K562 (cell line): ENCODE measurements around the gene TMEM144. TPM values are rescaled to one million over a fixed set of nuclear protein-coding genes. Genes with fewer than 3 reads are reported as not detected.

Experiments
- ATAC-seq: fragments of 200-7000 bp; cut with Tn5 transposase; 3 replicates; pipeline ENCODE4 v1.9.1; 2020; ENCODE audit warnings: moderate library complexity
- BruUV-seq: library from RNA; stranded (reverse); fragments of 400-500 nt; replicated peaks from 2 replicates; lab custom pipeline; 2021; lab: Mats Ljungman, UMichigan
- CTCF ChIA-PET: fragments of 300-600 bp; formaldehyde crosslinking; extraction: SDS; loops from one replicate; lab custom pipeline; 2021; ENCODE audit warnings: low intra/inter-chr PET ratio; lab: Yijun Ruan, JAX
- POLR2A ChIA-PET: fragments of 300-600, 350-650 bp; sonication (Branson Sonifier 250); formaldehyde crosslinking; extraction: SDS; loops from one replicate; lab custom pipeline; 2021; ENCODE audit warnings: antibody characterized with exemption, inconsistent platforms; lab: Yijun Ruan, JAX
- DNase-seq, 4 experiments: peaks; one replicate each; pipeline versions ENCODE4 v3.0.0 to v3.0.0-alpha.2; 2011 to 2018; ENCODE audit warnings: low spot score in 3 of 4, mixed read lengths in 3 of 4; ENCODE audit errors: extremely low read depth in 1 of 4
- FAIRE-seq: peaks from 2 replicates; lab custom pipeline; 2011; peaks lifted over from hg19 to GRCh38; lab: Jason Lieb, UNC
- H2AFZ ChIP-seq: 2 replicates; pipeline ENCODE4 v1.6.0; 2011; ENCODE audit warnings: low read depth, low read length, control low read depth, inconsistent platforms
- H3K27ac ChIP-seq: fragments of 200-600 bp; 3 replicates; pipeline ENCODE4 v1.8.0; 2011; ENCODE audit warnings: low read depth, mild to moderate bottlenecking, control low read depth, inconsistent platforms, low read length, moderate library complexity, mixed read lengths; ENCODE audit errors: extremely low read depth
- H3K27me3 ChIP-seq, 2 experiments: fragments of 300-600 bp in 1 of 2; 2 replicates in 1 of 2; 3 replicates in 1 of 2; pipeline versions ENCODE4 v1.6.0 to v1.8.0; 2011; ENCODE audit warnings: inconsistent platforms in 2 of 2, low read length in 2 of 2, mild to moderate bottlenecking in 1 of 2, mixed read lengths in 1 of 2, moderate library complexity in 1 of 2; ENCODE audit not compliant: control insufficient read depth in 2 of 2, insufficient read depth in 2 of 2
- H3K36me3 ChIP-seq: fragments of 300-600 bp; 3 replicates; pipeline ENCODE4 v1.8.0; 2011; ENCODE audit warnings: mild to moderate bottlenecking, low read length, inconsistent platforms; ENCODE audit not compliant: control insufficient read depth, insufficient read depth
- H3K4me1 ChIP-seq, 2 experiments: fragments of 200-600 bp in 1 of 2; replicated peaks in 1 of 2; 2 replicates in 1 of 2; 3 replicates in 1 of 2; pipeline versions ENCODE4 v1.5.1 to v1.8.0; 2011; ENCODE audit warnings: inconsistent platforms in 2 of 2, low read length in 2 of 2, mild to moderate bottlenecking in 1 of 2, mixed read lengths in 1 of 2, moderate library complexity in 1 of 2; ENCODE audit not compliant: control insufficient read depth in 2 of 2, insufficient read depth in 2 of 2
- H3K4me2 ChIP-seq: 2 replicates; pipeline ENCODE4 v1.6.1; 2011; ENCODE audit warnings: low read length, control low read depth, inconsistent platforms, mixed read lengths; ENCODE audit not compliant: insufficient read depth
- H3K4me3 ChIP-seq: fragments of 200-600 bp; sonication (generic), shearing (Covaris generic); 2 replicates; pipeline ENCODE4 v1.5.1; 2016; ENCODE audit warnings: control low read depth, inconsistent platforms
- H3K79me2 ChIP-seq: fragments of 200-600 bp; 3 replicates; pipeline ENCODE4 v1.8.0; 2011; ENCODE audit warnings: low read length, inconsistent platforms; ENCODE audit not compliant: control insufficient read depth, insufficient read depth
- H3K9ac ChIP-seq, 2 experiments: 2 replicates each; pipeline versions ENCODE4 v1.6.0 to v1.6.1; 2011; ENCODE audit warnings: low read depth in 2 of 2, low read length in 2 of 2, control low read depth in 1 of 2, inconsistent platforms in 1 of 2, mild to moderate bottlenecking in 1 of 2, mixed read lengths in 1 of 2; ENCODE audit not compliant: insufficient read depth in 1 of 2
- H3K9me1 ChIP-seq: one replicate; pipeline ENCODE4 v1.6.0; 2011; ENCODE audit warnings: inconsistent platforms, mild to moderate bottlenecking, low read length, moderate library complexity; ENCODE audit not compliant: control insufficient read depth, insufficient read depth
- H3K9me3 ChIP-seq: replicated peaks from 2 replicates; pipeline ENCODE4 v1.5.1; 2011; ENCODE audit warnings: low read depth, low read length, inconsistent platforms; ENCODE audit not compliant: control insufficient read depth, insufficient read depth
- H4K20me1 ChIP-seq: replicated peaks from 2 replicates; pipeline ENCODE4 v1.6.1; 2011; ENCODE audit warnings: low read length, inconsistent platforms, mixed read lengths; ENCODE audit not compliant: control insufficient read depth, insufficient read depth
- BCOR ChIP-seq: fragments of 450-650 bp; IDR thresholded peaks from 2 replicates; pipeline ENCODE4 v1.6.1; 2016
- CAMTA2 ChIP-seq: fragments of 250-450 bp; sonication (Bioruptor Pico); conservative IDR thresholded peaks from 2 replicates; pipeline ENCODE4 v1.5.1; 2022
- CHD2 ChIP-seq: IDR thresholded peaks from 2 replicates; pipeline ENCODE4 v1.6.1; 2011; ENCODE audit warnings: low read depth, low read length
- CHD4 ChIP-seq: fragments of 200-600 bp; sonication (generic); IDR thresholded peaks from 3 replicates; pipeline ENCODE4 v1.6.1; 2012; ENCODE audit warnings: low read depth, mild to moderate bottlenecking, mixed read lengths, low read length, inconsistent platforms; ENCODE audit not compliant: insufficient read depth, insufficient replicate concordance, poor library complexity, severe bottlenecking
- HDAC8 ChIP-seq: fragments of 450-650 bp; IDR thresholded peaks from 2 replicates; pipeline ENCODE4 v1.6.1; 2016; ENCODE audit warnings: mild to moderate bottlenecking, missing genetic modification characterization, moderate library complexity, missing compliant biosample characterization
- HOXB6 ChIP-seq: fragments of 250-450 bp; sonication (Bioruptor Pico); IDR thresholded peaks from 2 replicates; pipeline ENCODE4 v1.5.1; 2022; ENCODE audit warnings: mild to moderate bottlenecking, borderline replicate concordance
- LEF1 ChIP-seq: fragments of 450-650 bp; IDR thresholded peaks from 2 replicates; pipeline ENCODE4 v1.6.1; 2016; ENCODE audit warnings: mild to moderate bottlenecking
- MYC ChIP-seq, 2 experiments: fragments of 250-450 bp in 1 of 2; sonication (Bioruptor Pico) in 1 of 2; IDR thresholded peaks; 2 replicates each; pipeline versions ENCODE4 v1.5.1 to v1.6.1; 2012 to 2021; ENCODE audit warnings: low read depth in 2 of 2, borderline replicate concordance in 1 of 2, improper control_type of control experiment in 1 of 2, low read length in 1 of 2, mild to moderate bottlenecking in 1 of 2, moderate library complexity in 1 of 2
- NUFIP1 ChIP-seq: fragments of 450-650 bp; IDR thresholded peaks from 2 replicates; pipeline ENCODE4 v1.6.1; 2018; ENCODE audit not compliant: partially characterized antibody
- ZNF668 ChIP-seq: fragments of 250-450 bp; sonication (Bioruptor Pico); IDR thresholded peaks from 2 replicates; pipeline ENCODE4 v1.8.0; 2022; ENCODE audit warnings: mild to moderate bottlenecking, inconsistent platforms
- WGBS: fragments of 100-300 bp; shearing (Covaris generic); methylation state at CpG from one replicate; pipeline ENCODE4 v1.1.6; 2016; ENCODE audit warnings: low coverage, mixed read lengths; ENCODE audit not compliant: insufficient coverage; ENCODE audit errors: missing lambda C conversion rate; 5-methylcytosine and 5-hydroxymethylcytosine counted together
- in situ Hi-C: fragments of 300-500 bp; cut with MboI; formaldehyde crosslinking; loops from 4 replicates; pipeline ENCODE4 v1.15.0; 2018; ENCODE audit warnings: inconsistent platforms, mixed read lengths
- intact Hi-C: fragments of 100-400 bp; cut with micrococcal nuclease; formaldehyde crosslinking; loops from 2 replicates; pipeline ENCODE4 v1.14.2; 2022
- polyA plus RNA-seq, 8 experiments: library from polyadenylated mRNA; depleted of rRNA in 4 of 8; stranded (reverse) in 5 of 8; unstranded in 3 of 8; fragments of >200 nt; fragmentation: Nextera tagmentation in 2 of 8; fragmentation: Illumina TruSeq in 1 of 8; extraction: Ambion mirVana in 2 of 8; extraction: Trizol in 1 of 8; gene quantifications; 2 replicates each; pipeline versions ENCODE4 v1.2.1 to v1.2.3, GENCODE V29; 2011 to 2014; ENCODE audit warnings: inconsistent platforms in 1 of 8, missing spikeins in 1 of 8
- total RNA-seq, 7 experiments: library from RNA; depleted of rRNA in 6 of 7; stranded (reverse); fragments of >200 nt in 6 of 7; fragmentation: Illumina TruSeq in 2 of 7; extraction: Trizol in 2 of 7; gene quantifications; 2 replicates each; pipeline versions ENCODE4 v1.2.1 to v1.2.3, GENCODE V29; 2011 to 2021; ENCODE audit warnings: low replicate concordance in 1 of 7
- TF ChIP-seq, protein P1 (sequence below): fragments of 450-650 bp; IDR thresholded peaks from 2 replicates; pipeline ENCODE4 v1.6.1; 2014; ENCODE audit warnings: low read depth, mild to moderate bottlenecking, moderate library complexity, borderline replicate concordance
- TF ChIP-seq, protein P2 (sequence below): fragments of 250-450 bp; sonication (Bioruptor Pico); IDR thresholded peaks from 2 replicates; pipeline ENCODE4 v1.8.0; 2021; ENCODE audit warnings: moderate library complexity, mild to moderate bottlenecking, inconsistent platforms

The TMEM144 gene
- total and polyA plus RNA-seq, 9 of the 15 experiments (the other 6 are each of a cell fraction or from before 2014, with no cell fraction given) = 4.0 to 12.0 (median 6.1) TPM

GRCh38 chr4:158203929-158204328 lies 6.4 kb upstream of the TMEM144 start:
- no peaks in the 10 kb centered on the region for H3K79me2 ChIP-seq
- no TSS peak for BruUV-seq
- TF ChIP-seq, protein P1, sequence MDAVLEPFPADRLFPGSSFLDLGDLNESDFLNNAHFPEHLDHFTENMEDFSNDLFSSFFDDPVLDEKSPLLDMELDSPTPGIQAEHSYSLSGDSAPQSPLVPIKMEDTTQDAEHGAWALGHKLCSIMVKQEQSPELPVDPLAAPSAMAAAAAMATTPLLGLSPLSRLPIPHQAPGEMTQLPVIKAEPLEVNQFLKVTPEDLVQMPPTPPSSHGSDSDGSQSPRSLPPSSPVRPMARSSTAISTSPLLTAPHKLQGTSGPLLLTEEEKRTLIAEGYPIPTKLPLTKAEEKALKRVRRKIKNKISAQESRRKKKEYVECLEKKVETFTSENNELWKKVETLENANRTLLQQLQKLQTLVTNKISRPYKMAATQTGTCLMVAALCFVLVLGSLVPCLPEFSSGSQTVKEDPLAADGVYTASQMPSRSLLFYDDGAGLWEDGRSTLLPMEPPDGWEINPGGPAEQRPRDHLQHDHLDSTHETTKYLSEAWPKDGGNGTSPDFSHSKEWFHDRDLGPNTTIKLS = no peak
- TF ChIP-seq LEF1 = no peak
- no peak for TF ChIP-seq CHD2
- no peak for TF ChIP-seq HOXB6
- no peak for TF ChIP-seq HDAC8 (tag)
- no peak for TF ChIP-seq NUFIP1
- TF ChIP-seq MYC (IDR thresholded peaks at IDR 0.05; ENCODE audit: low read depth, low read length) = no peak
- no peak for TF ChIP-seq MYC (CRISPR knock-in tag; IDR thresholded peaks at IDR 0.05; ENCODE audit: borderline replicate concordance, low read depth)
- TF ChIP-seq CAMTA2 (CRISPR knock-in tag) = no peak
- TF ChIP-seq, protein P2, sequence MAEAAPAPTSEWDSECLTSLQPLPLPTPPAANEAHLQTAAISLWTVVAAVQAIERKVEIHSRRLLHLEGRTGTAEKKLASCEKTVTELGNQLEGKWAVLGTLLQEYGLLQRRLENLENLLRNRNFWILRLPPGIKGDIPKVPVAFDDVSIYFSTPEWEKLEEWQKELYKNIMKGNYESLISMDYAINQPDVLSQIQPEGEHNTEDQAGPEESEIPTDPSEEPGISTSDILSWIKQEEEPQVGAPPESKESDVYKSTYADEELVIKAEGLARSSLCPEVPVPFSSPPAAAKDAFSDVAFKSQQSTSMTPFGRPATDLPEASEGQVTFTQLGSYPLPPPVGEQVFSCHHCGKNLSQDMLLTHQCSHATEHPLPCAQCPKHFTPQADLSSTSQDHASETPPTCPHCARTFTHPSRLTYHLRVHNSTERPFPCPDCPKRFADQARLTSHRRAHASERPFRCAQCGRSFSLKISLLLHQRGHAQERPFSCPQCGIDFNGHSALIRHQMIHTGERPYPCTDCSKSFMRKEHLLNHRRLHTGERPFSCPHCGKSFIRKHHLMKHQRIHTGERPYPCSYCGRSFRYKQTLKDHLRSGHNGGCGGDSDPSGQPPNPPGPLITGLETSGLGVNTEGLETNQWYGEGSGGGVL (CRISPR knock-in tag) = no peak
- TF ChIP-seq CHD4 = no peak
- no peak for TF ChIP-seq ZNF668 (CRISPR knock-in tag)
- no peak for TF ChIP-seq BCOR
- H3K36me3 ChIP-seq = no peaks in the 10 kb centered on the region
- no peak for ATAC-seq
- no peaks in the 10 kb centered on the region for H3K4me1 ChIP-seq
- H2AFZ ChIP-seq = no peak overlapping the region
- no peaks in the 10 kb centered on the region for H3K9me1 ChIP-seq
- H3K27ac ChIP-seq = no peak overlapping the region
- in situ Hi-C loops = no loop called here
- H3K9me3 ChIP-seq = no peaks in the 10 kb centered on the region
- no peak overlapping the region for H3K9ac ChIP-seq
- ChIA-PET CTCF (no interaction called here), POLR2A (no interaction called here)
- no peaks in the 10 kb centered on the region for H3K27me3 ChIP-seq
- intact Hi-C loops = no loop called here
- H3K4me3 ChIP-seq = no peak overlapping the region
- DNase-seq = no peak
- no peaks in the 10 kb centered on the region for H4K20me1 ChIP-seq
- no peak overlapping the region for H3K4me2 ChIP-seq
- no peak for FAIRE-seq
- 77% methylated on average over 3 of the region's 3 CpGs for WGBS
